Trophoblast cell (in vitro differentiated cells and primary cell): Measurements from ENCODE around the gene CAPN14.

Experiments
- DNase-seq, 2 donors: peaks; one replicate each; pipeline ENCODE4 v3.0.0-alpha.2; 2016
- H2AFZ ChIP-seq: 2 replicates; pipeline ENCODE4 v1.6.1; 2013; ENCODE audit warnings: low read length, moderate library complexity, mild to moderate bottlenecking; ENCODE audit not compliant: insufficient read depth, poor library complexity
- H2AK5ac ChIP-seq: 2 replicates; pipeline ENCODE4 v1.6.1; 2013; ENCODE audit warnings: mild to moderate bottlenecking, low read length
- H2BK120ac ChIP-seq: 2 replicates; pipeline ENCODE4 v1.6.1; 2013; ENCODE audit warnings: low read length, mild to moderate bottlenecking, moderate library complexity; ENCODE audit not compliant: insufficient read depth, poor library complexity
- H2BK12ac ChIP-seq: 2 replicates; pipeline ENCODE4 v1.6.1; 2013; ENCODE audit warnings: mild to moderate bottlenecking, low read length, moderate library complexity
- H2BK5ac ChIP-seq: 2 replicates; pipeline ENCODE4 v1.6.1; 2013; ENCODE audit warnings: low read length, low read depth, moderate library complexity, mild to moderate bottlenecking; ENCODE audit not compliant: poor library complexity
- H3K14ac ChIP-seq: 2 replicates; pipeline ENCODE4 v1.6.1; 2013; ENCODE audit warnings: mild to moderate bottlenecking, low read length
- H3K18ac ChIP-seq: 2 replicates; pipeline ENCODE4 v1.6.1; 2013; ENCODE audit warnings: mild to moderate bottlenecking, low read length
- H3K23ac ChIP-seq: 2 replicates; pipeline ENCODE4 v1.6.1; 2013; ENCODE audit warnings: low read length
- H3K27ac ChIP-seq: 2 replicates; pipeline ENCODE4 v1.5.1; 2013; ENCODE audit warnings: low read depth, mild to moderate bottlenecking, inconsistent platforms, low read length, moderate library complexity
- H3K27me3 ChIP-seq: 2 replicates; pipeline ENCODE4 v1.6.1; 2013; ENCODE audit warnings: inconsistent platforms, mild to moderate bottlenecking, low read length, moderate library complexity; ENCODE audit not compliant: insufficient read depth
- H3K36me3 ChIP-seq, 2 experiments: 1 replicate in 1 of 2; 2 replicates in 1 of 2; pipeline ENCODE4 v1.6.1; 2013; ENCODE audit warnings: low read length in 2 of 2, mild to moderate bottlenecking in 2 of 2, moderate library complexity in 1 of 2; ENCODE audit not compliant: insufficient read depth in 2 of 2, control insufficient read depth in 1 of 2
- H3K4ac ChIP-seq: 2 replicates; pipeline ENCODE4 v1.6.1; 2013; ENCODE audit warnings: low read depth, mild to moderate bottlenecking, low read length, moderate library complexity
- H3K4me1 ChIP-seq, 2 experiments: 1 replicate in 1 of 2; 2 replicates in 1 of 2; pipeline ENCODE4 v1.6.1; 2013; ENCODE audit warnings: low read length in 2 of 2, mild to moderate bottlenecking in 2 of 2, moderate library complexity in 1 of 2; ENCODE audit not compliant: insufficient read depth in 2 of 2, control insufficient read depth in 1 of 2
- H3K4me2 ChIP-seq: 2 replicates; pipeline ENCODE4 v1.6.1; 2013; ENCODE audit warnings: inconsistent platforms, mild to moderate bottlenecking, low read length, moderate library complexity
- H3K4me3 ChIP-seq: 2 replicates; pipeline ENCODE4 v1.5.1; 2013; ENCODE audit warnings: mild to moderate bottlenecking, low read depth, low read length, inconsistent platforms
- H3K79me1 ChIP-seq: one replicate; pipeline ENCODE4 v1.6.1; 2013; ENCODE audit warnings: low read length
- H3K79me2 ChIP-seq: 2 replicates; pipeline ENCODE4 v1.6.1; 2013; ENCODE audit warnings: low read length, mild to moderate bottlenecking; ENCODE audit not compliant: control insufficient read depth, insufficient read depth, poor library complexity
- H3K9ac ChIP-seq: 2 replicates; pipeline ENCODE4 v1.6.1; 2013; ENCODE audit warnings: mild to moderate bottlenecking, low read length
- H3K9me3 ChIP-seq: 2 replicates; pipeline ENCODE4 v1.6.1; 2013; ENCODE audit warnings: low read depth, mild to moderate bottlenecking, control low read depth, inconsistent platforms, low read length; ENCODE audit not compliant: insufficient read depth
- H4K12ac ChIP-seq: 2 replicates; pipeline ENCODE4 v1.6.1; 2013; ENCODE audit warnings: low read depth, mild to moderate bottlenecking, low read length, moderate library complexity
- H4K8ac ChIP-seq: 2 replicates; pipeline ENCODE4 v1.6.1; 2013; ENCODE audit warnings: low read depth, mild to moderate bottlenecking, low read length, moderate library complexity
- H4K91ac ChIP-seq: one replicate; pipeline ENCODE4 v1.6.1; 2013; ENCODE audit warnings: low read depth, mild to moderate bottlenecking, low read length, moderate library complexity
- WGBS: extraction: QIAGEN DNeasy Blood & Tissue Kit; methylation state at CpG from one replicate; pipeline ENCODE4 v1.1.7; 2013; ENCODE audit warnings: missing lambda C conversion rate; ENCODE audit not compliant: insufficient read length, insufficient coverage; ENCODE audit errors: extremely low coverage; 5-methylcytosine and 5-hydroxymethylcytosine counted together

The CAPN14 gene

GRCh38 chr2:31202833-31203232 is 14.5 kb downstream of the CAPN14 start:
- Histone ChIP-seq H2BK12ac (no peak overlapping the region), H3K36me3 (no peaks in the 10 kb centered on the region), H3K4me3 (no peak overlapping the region), H2AFZ (no peak overlapping the region), H3K4ac (no peak overlapping the region), H4K8ac (no peak overlapping the region), H3K27me3 (no peaks in the 10 kb centered on the region), H3K4me1 (no peaks in the 10 kb centered on the region), H3K4me2 (no peak overlapping the region), H3K18ac (no peak overlapping the region), H4K12ac (no peak overlapping the region), H3K9ac (no peak overlapping the region), H2BK120ac (no peak overlapping the region), H3K79me1 (no peaks in the 10 kb centered on the region), H4K91ac (no peak overlapping the region), H3K23ac (no peak overlapping the region), H2BK5ac (no peak overlapping the region), H3K9me3 (peaks cover 2% of the 10 kb centered on the region), H3K14ac (no peak overlapping the region), H3K79me2 (no peaks in the 10 kb centered on the region), H2AK5ac (no peak overlapping the region), H3K27ac (no peak overlapping the region)
- DNase-seq = no peak
- WGBS = no CpG with 5 or more reads among the region's 5 CpGs

DNA sequence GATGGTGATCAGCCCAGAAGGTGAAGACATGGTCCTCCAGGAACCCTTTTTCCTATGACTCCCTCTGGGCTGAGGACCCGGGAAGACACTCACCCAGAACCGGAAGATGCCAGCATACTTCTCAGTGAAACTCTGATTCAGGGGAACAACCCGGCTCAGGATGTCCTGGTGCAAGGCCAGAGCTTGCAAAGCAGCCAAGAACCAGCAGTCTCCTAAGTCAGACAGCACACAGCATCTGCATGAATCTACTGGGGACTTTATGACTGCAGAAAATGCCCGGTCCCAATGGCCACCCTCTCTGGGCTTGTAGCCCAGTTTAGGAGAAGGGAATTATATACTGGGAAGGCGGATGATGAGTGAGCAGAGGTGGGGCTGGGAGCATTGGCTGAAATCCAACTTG is 15.3 kb downstream of the CAPN14 start:
- no peak overlapping the region for H3K4me2 ChIP-seq
- H3K79me1 ChIP-seq = no peaks in the 10 kb centered on the region
- H3K27me3 ChIP-seq = no peaks in the 10 kb centered on the region
- H3K79me2 ChIP-seq = no peaks in the 10 kb centered on the region
- no peak overlapping the region for H2BK120ac ChIP-seq
- peaks cover 2% of the 10 kb centered on the region for H3K9me3 ChIP-seq
- H4K12ac ChIP-seq = no peak overlapping the region
- no peak overlapping the region for H2AFZ ChIP-seq
- no peak overlapping the region for H2BK12ac ChIP-seq
- H2BK5ac ChIP-seq = no peak overlapping the region
- H3K27ac ChIP-seq = no peak overlapping the region
- no peak for DNase-seq
- no peak overlapping the region for H4K8ac ChIP-seq
- no peak overlapping the region for H4K91ac ChIP-seq
- H3K14ac ChIP-seq = no peak overlapping the region
- no CpG with 5 or more reads among the region's 5 CpGs for WGBS
- no peak overlapping the region for H3K4ac ChIP-seq
- peaks cover 3 to 7% of the 10 kb centered on the region in 2 experiments for H3K4me1 ChIP-seq
- no peak overlapping the region for H2AK5ac ChIP-seq
- H3K18ac ChIP-seq = no peak overlapping the region
- no peak overlapping the region for H3K4me3 ChIP-seq
- H3K36me3 ChIP-seq = no peaks in the 10 kb centered on the region
- H3K23ac ChIP-seq = no peak overlapping the region
- H3K9ac ChIP-seq = no peak overlapping the region

- H3K18ac ChIP-seq = no peak overlapping the region
- H4K91ac ChIP-seq = no peak overlapping the region
- peaks cover 3 to 8% of the 10 kb centered on the region in 2 experiments for H3K4me1 ChIP-seq
- H3K9ac ChIP-seq = no peak overlapping the region
- H2AK5ac ChIP-seq = no peak overlapping the region
- H3K79me2 ChIP-seq = no peaks in the 10 kb centered on the region
- no peak overlapping the region for H3K27ac ChIP-seq
- H2BK5ac ChIP-seq = no peak overlapping the region
- H3K23ac ChIP-seq = no peak overlapping the region
- H3K79me1 ChIP-seq = no peaks in the 10 kb centered on the region
- H3K27me3 ChIP-seq = no peaks in the 10 kb centered on the region
- H3K9me3 ChIP-seq = peaks cover 2% of the 10 kb centered on the region
- no peak overlapping the region for H2BK12ac ChIP-seq
- H2BK120ac ChIP-seq = no peak overlapping the region
- H3K4me3 ChIP-seq = peak overlapping the region; percentile 45
- H3K4ac ChIP-seq = no peak overlapping the region
- H4K8ac ChIP-seq = no peak overlapping the region
- no peak overlapping the region for H3K14ac ChIP-seq
- no peaks in the 10 kb centered on the region for H3K36me3 ChIP-seq
- DNase-seq = no peak
- H2AFZ ChIP-seq = no peak overlapping the region
- no CpG with 5 or more reads among the region's 9 CpGs for WGBS
- no peak overlapping the region for H4K12ac ChIP-seq
- no peak overlapping the region for H3K4me2 ChIP-seq
Observed at GRCh38 chr2:31200972-31201371, 16.3 kb downstream of the CAPN14 start.

- Histone ChIP-seq H3K4ac (no peak overlapping the region), H4K8ac (no peak overlapping the region), H2AK5ac (no peak overlapping the region), H3K79me2 (no peaks in the 10 kb centered on the region), H3K4me3 (no peak overlapping the region), H2BK5ac (no peak overlapping the region), H3K36me3 (no peaks in the 10 kb centered on the region), H3K4me1 (peaks cover 3 to 8% of the 10 kb centered on the region in 2 experiments), H3K23ac (no peak overlapping the region), H2AFZ (no peak overlapping the region), H2BK120ac (no peak overlapping the region), H3K27ac (no peak overlapping the region), H3K14ac (no peak overlapping the region), H3K18ac (no peak overlapping the region), H3K9ac (no peak overlapping the region), H4K91ac (no peak overlapping the region), H2BK12ac (no peak overlapping the region), H3K9me3 (peaks cover 2% of the 10 kb centered on the region), H3K27me3 (no peaks in the 10 kb centered on the region), H3K79me1 (no peaks in the 10 kb centered on the region), H3K4me2 (no peak overlapping the region), H4K12ac (no peak overlapping the region)
- DNase-seq = no peak
- no CpG with 5 or more reads among the region's 4 CpGs for WGBS
Observed at GRCh38 chr2:31199206-31199605, 18.1 kb downstream of the CAPN14 start.
